Neural cell (in vitro differentiated cells): ENCODE results near the gene DNAJB4. TPM values are rescaled to one million over a fixed set of nuclear protein-coding genes. Genes with fewer than 3 reads are reported as not detected.

Experiments
- H2AFZ ChIP-seq: fragments of 200-600, 300-800 bp; sonication (generic), shearing (Covaris generic); 2 replicates; pipeline ENCODE4 v1.6.0; 2014; ENCODE audit warnings: low read depth, mild to moderate bottlenecking, antibody characterized with exemption, low read length, moderate library complexity
- H3F3A ChIP-seq: fragments of 200-600 bp; shearing (Covaris generic); 2 replicates; pipeline ENCODE4 v1.6.1; 2016; ENCODE audit warnings: mild to moderate bottlenecking, moderate library complexity, mixed read lengths, antibody characterized with exemption, low read length; ENCODE audit not compliant: insufficient read depth, poor library complexity, severe bottlenecking
- H3K27ac ChIP-seq: fragments of 200-600, 300-800 bp; sonication (generic), shearing (Covaris generic); 2 replicates; pipeline ENCODE4 v1.5.1; 2014; ENCODE audit warnings: mild to moderate bottlenecking, low read length, moderate library complexity
- H3K27me3 ChIP-seq: fragments of 300-800, 200-600 bp; sonication (generic), shearing (Covaris generic); 2 replicates; pipeline ENCODE4 v1.6.0; 2014; ENCODE audit warnings: mild to moderate bottlenecking, low read depth, low read length, moderate library complexity; ENCODE audit not compliant: insufficient read depth
- H3K36me3 ChIP-seq: fragments of 300-800, 200-600 bp; sonication (generic), shearing (Covaris generic); 2 replicates; pipeline ENCODE4 v1.5.1; 2014; ENCODE audit warnings: mild to moderate bottlenecking, antibody characterized with exemption, low read length, moderate library complexity; ENCODE audit not compliant: insufficient read depth
- H3K4me2 ChIP-seq: fragments of 300-800, 200-600 bp; sonication (generic), shearing (Covaris generic); 2 replicates; pipeline ENCODE4 v1.6.0; 2014; ENCODE audit warnings: mild to moderate bottlenecking, low read length
- H3K4me3 ChIP-seq: fragments of 300-800, 200-600 bp; sonication (generic), shearing (Covaris generic); 2 replicates; pipeline ENCODE4 v1.5.1; 2014; ENCODE audit warnings: mild to moderate bottlenecking, low read length, moderate library complexity
- H3K79me2 ChIP-seq: fragments of 200-600 bp; shearing (Covaris generic); replicated peaks from 2 replicates; pipeline ENCODE4 v1.6.0; 2014; ENCODE audit warnings: mild to moderate bottlenecking, low read length, moderate library complexity; ENCODE audit not compliant: insufficient read depth
- H3K9ac ChIP-seq: fragments of 300-800, 200-600 bp; sonication (generic), shearing (Covaris generic); 2 replicates; pipeline ENCODE4 v1.6.1; 2016; ENCODE audit warnings: mild to moderate bottlenecking, low read length, mixed read lengths
- H3K9me2 ChIP-seq: fragments of 200-600 bp; shearing (Covaris generic); 2 replicates; pipeline ENCODE4 v1.6.1; 2016; ENCODE audit warnings: mild to moderate bottlenecking, low read length, mixed read lengths; ENCODE audit not compliant: insufficient read depth
- H3K9me3 ChIP-seq: fragments of 200-600, 300-800 bp; sonication (generic), shearing (Covaris generic); 2 replicates; pipeline ENCODE4 v1.6.1; 2016; ENCODE audit warnings: mild to moderate bottlenecking, mixed run types, low read length, moderate library complexity, mixed read lengths
- H4K20me1 ChIP-seq: fragments of 200-600 bp; shearing (Covaris generic); 2 replicates; pipeline ENCODE4 v1.6.1; 2016; ENCODE audit warnings: mild to moderate bottlenecking, mixed run types; ENCODE audit not compliant: insufficient read depth
- EP300 ChIP-seq: fragments of 450-650 bp; conservative IDR thresholded peaks from 2 replicates; pipeline ENCODE4 v1.6.1; 2014; ENCODE audit warnings: antibody characterized with exemption, mild to moderate bottlenecking, moderate library complexity; ENCODE audit not compliant: poor library complexity, severe bottlenecking
- EZH2 ChIP-seq: fragments of 200-600, 300-800 bp; shearing (Covaris generic), sonication (generic); IDR thresholded peaks from 2 replicates; pipeline ENCODE4 v1.6.1; 2014; ENCODE audit warnings: antibody characterized with exemption, low read length, borderline replicate concordance, mild to moderate bottlenecking; ENCODE audit not compliant: insufficient read depth, poor library complexity, severe bottlenecking
- MXI1 ChIP-seq: fragments of 450-650 bp; conservative IDR thresholded peaks from 2 replicates; pipeline ENCODE4 v1.6.1; 2014; ENCODE audit warnings: antibody characterized with exemption, mild to moderate bottlenecking; ENCODE audit not compliant: poor library complexity, severe bottlenecking
- POLR2AphosphoS5 ChIP-seq: IDR thresholded peaks from 2 replicates; pipeline ENCODE4 v1.6.1; 2012
- RAD21 ChIP-seq: fragments of 450-650 bp; conservative IDR thresholded peaks from 2 replicates; pipeline ENCODE4 v1.6.1; 2014; ENCODE audit warnings: antibody characterized with exemption, mild to moderate bottlenecking, moderate library complexity
- SMC3 ChIP-seq: fragments of 450-650 bp; conservative IDR thresholded peaks from 2 replicates; pipeline ENCODE4 v1.6.1; 2014; ENCODE audit warnings: antibody characterized with exemption, mild to moderate bottlenecking, moderate library complexity; ENCODE audit not compliant: poor library complexity
- TAF1 ChIP-seq: IDR thresholded peaks from 2 replicates; pipeline ENCODE4 v1.6.1; 2012; ENCODE audit warnings: low read depth
- polyA plus RNA-seq: library from polyadenylated mRNA; depleted of rRNA; stranded (reverse); fragments of >200 nt; gene quantifications from 2 replicates; pipeline ENCODE4 v1.2.3, GENCODE V29; 2014
- TF ChIP-seq, protein P1 (sequence below): IDR thresholded peaks from 2 replicates; pipeline ENCODE4 v1.6.1; 2012; ENCODE audit warnings: borderline replicate concordance
- TF ChIP-seq, protein P2 (sequence below): fragments of 450-650 bp; IDR thresholded peaks from 2 replicates; pipeline ENCODE4 v1.5.1; 2014; ENCODE audit warnings: antibody characterized with exemption, mild to moderate bottlenecking, moderate library complexity; ENCODE audit not compliant: poor library complexity, severe bottlenecking

DNAJB4 gene
- polyA plus RNA-seq, 1 donor from 2014 or later: 42.2 TPM

DNA sequence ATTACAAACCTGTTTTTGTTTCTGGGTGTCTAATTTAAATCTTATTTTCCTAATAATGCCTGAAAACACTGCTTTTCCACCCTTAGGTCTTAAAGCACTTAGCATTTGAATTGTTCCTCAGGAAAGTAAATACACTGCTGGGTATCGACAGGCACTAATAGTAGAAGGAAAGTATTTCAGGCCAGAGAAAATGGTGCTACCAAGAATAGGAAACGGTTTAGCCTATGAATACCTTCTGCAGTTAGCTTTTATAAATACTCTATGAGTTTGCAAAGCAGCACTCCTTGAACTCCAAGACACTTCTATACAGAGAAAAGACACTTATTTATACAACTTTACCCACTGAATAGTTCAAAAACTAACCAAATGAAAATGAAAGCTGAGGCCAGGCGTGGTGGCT, 32.7 kb upstream of the DNAJB4 start:
- peaks cover 27% of the 10 kb centered on the region for H4K20me1 ChIP-seq
- no peak overlapping the region for H3K9ac ChIP-seq
- H3F3A ChIP-seq: peaks cover 5% of the 10 kb centered on the region
- no peak overlapping the region for H3K4me3 ChIP-seq
- H3K9me3 ChIP-seq: no peaks in the 10 kb centered on the region
- H3K79me2 ChIP-seq: peaks cover 99% of the 10 kb centered on the region
- peaks cover 3% of the 10 kb centered on the region for H3K36me3 ChIP-seq
- no peaks in the 10 kb centered on the region for H3K9me2 ChIP-seq
- no peak overlapping the region for H3K4me2 ChIP-seq
- no peak overlapping the region for H2AFZ ChIP-seq
- TF ChIP-seq RAD21: no peak
- TF ChIP-seq, protein P1, sequence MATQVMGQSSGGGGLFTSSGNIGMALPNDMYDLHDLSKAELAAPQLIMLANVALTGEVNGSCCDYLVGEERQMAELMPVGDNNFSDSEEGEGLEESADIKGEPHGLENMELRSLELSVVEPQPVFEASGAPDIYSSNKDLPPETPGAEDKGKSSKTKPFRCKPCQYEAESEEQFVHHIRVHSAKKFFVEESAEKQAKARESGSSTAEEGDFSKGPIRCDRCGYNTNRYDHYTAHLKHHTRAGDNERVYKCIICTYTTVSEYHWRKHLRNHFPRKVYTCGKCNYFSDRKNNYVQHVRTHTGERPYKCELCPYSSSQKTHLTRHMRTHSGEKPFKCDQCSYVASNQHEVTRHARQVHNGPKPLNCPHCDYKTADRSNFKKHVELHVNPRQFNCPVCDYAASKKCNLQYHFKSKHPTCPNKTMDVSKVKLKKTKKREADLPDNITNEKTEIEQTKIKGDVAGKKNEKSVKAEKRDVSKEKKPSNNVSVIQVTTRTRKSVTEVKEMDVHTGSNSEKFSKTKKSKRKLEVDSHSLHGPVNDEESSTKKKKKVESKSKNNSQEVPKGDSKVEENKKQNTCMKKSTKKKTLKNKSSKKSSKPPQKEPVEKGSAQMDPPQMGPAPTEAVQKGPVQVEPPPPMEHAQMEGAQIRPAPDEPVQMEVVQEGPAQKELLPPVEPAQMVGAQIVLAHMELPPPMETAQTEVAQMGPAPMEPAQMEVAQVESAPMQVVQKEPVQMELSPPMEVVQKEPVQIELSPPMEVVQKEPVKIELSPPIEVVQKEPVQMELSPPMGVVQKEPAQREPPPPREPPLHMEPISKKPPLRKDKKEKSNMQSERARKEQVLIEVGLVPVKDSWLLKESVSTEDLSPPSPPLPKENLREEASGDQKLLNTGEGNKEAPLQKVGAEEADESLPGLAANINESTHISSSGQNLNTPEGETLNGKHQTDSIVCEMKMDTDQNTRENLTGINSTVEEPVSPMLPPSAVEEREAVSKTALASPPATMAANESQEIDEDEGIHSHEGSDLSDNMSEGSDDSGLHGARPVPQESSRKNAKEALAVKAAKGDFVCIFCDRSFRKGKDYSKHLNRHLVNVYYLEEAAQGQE: no peak
- no peak for TF ChIP-seq EP300
- TF ChIP-seq, protein P2, sequence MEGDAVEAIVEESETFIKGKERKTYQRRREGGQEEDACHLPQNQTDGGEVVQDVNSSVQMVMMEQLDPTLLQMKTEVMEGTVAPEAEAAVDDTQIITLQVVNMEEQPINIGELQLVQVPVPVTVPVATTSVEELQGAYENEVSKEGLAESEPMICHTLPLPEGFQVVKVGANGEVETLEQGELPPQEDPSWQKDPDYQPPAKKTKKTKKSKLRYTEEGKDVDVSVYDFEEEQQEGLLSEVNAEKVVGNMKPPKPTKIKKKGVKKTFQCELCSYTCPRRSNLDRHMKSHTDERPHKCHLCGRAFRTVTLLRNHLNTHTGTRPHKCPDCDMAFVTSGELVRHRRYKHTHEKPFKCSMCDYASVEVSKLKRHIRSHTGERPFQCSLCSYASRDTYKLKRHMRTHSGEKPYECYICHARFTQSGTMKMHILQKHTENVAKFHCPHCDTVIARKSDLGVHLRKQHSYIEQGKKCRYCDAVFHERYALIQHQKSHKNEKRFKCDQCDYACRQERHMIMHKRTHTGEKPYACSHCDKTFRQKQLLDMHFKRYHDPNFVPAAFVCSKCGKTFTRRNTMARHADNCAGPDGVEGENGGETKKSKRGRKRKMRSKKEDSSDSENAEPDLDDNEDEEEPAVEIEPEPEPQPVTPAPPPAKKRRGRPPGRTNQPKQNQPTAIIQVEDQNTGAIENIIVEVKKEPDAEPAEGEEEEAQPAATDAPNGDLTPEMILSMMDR: no peak
- TF ChIP-seq EZH2: no peak
- TF ChIP-seq MXI1: no peak
- no peak for TF ChIP-seq POLR2AphosphoS5
- TF ChIP-seq TAF1: no peak
- TF ChIP-seq SMC3: no peak
- no peak overlapping the region for H3K27ac ChIP-seq
- no peaks in the 10 kb centered on the region for H3K27me3 ChIP-seq

DNA sequence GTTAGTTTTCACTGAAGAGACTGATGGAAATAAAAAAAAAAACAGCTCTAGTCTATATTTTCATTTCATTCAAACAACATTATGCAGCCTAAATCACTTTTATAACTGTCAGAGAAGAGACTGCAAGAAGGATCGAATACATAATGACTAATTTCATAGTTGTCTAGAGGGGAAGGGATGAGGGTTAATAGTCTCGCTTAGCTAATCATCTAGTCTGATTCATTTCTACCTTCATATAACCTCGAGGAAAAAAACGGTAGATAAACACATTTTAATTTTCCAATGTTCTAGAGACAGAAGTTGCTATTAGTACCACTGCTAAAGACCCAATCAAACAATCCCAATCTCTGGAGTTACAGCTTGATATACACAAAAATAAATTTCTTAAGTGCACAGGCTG, 29.4 kb upstream of the DNAJB4 start:
- Histone ChIP-seq H3K9me3 (no peaks in the 10 kb centered on the region), H3K27me3 (no peaks in the 10 kb centered on the region), H3K9me2 (no peaks in the 10 kb centered on the region), H3K27ac (no peak overlapping the region), H3F3A (peaks cover 5% of the 10 kb centered on the region), H4K20me1 (peaks cover 31% of the 10 kb centered on the region), H3K36me3 (peaks cover 3% of the 10 kb centered on the region), H3K9ac (no peak overlapping the region), H2AFZ (no peak overlapping the region), H3K4me3 (peak overlapping the region; percentile 90), H3K79me2 (peaks cover 85% of the 10 kb centered on the region), H3K4me2 (peak overlapping the region; percentile 27)
- TF ChIP-seq, protein P1: no peak
- TF ChIP-seq, protein P2: no peak
- TF ChIP-seq EP300 (no peak), TAF1 (no peak), SMC3 (no peak), EZH2 (no peak), RAD21 (no peak), POLR2AphosphoS5 (no peak), MXI1 (no peak)
